Astrocyte (in vitro differentiated cells and primary cell): ENCODE results near the gene TM9SF1.

Experiments
- CTCF ChIP-seq: IDR thresholded peaks from 2 replicates; pipeline ENCODE4 v1.5.1; 2011; ENCODE audit warnings: low read depth, mild to moderate bottlenecking, inconsistent platforms, low read length, moderate library complexity; ENCODE audit not compliant: insufficient read depth
- EZH2 ChIP-seq: IDR thresholded peaks from 2 replicates; pipeline ENCODE4 v1.6.1; 2012; ENCODE audit warnings: mild to moderate bottlenecking, low read length, inconsistent platforms; ENCODE audit not compliant: insufficient read depth

DNA sequence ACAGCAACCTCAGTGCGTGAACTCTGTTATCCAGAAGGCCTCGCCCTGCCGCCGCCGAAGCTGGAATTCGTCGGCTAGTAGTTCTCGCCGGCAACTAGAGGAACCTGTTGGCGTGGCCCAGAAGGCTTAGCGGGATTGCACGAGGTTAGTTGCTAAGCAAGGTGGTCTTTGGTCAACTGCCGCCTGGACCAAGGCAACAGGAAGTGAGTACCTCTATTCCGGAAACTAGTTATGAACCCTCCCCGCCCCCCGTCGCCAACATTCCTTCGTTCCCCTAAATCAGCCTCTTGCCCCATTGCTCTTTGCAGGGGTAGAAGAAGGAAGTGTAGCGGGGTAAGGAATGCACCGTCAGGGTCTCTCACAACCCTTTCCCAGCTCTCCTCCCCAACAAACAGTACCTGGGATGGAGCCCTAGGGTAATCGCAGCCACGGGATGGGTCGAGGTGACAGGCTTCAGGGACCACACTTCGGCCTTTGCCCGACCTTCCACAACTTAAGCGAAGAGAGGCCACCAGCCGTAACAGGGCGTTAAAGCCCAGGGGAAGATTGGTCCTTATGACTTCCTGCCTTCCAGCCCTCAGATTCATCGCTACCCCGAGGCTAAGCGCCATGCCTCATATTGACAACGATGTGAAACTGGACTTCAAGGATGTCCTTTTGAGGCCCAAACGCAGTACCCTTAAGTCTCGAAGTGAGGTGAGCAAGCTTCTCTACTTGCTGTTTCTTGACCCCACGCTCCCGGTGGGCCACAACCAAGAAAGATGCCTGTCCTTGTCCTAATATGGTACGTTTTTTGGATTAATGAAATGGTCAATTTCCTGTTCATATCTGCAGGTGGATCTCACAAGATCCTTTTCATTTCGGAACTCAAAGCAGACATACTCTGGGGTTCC, 37.6 kb upstream of the TM9SF1 start, which contains the start of gene GMPR2:
- TF ChIP-seq CTCF (no peak), EZH2 (no peak)
